A549 (cell line): Measurements from ENCODE around the gene TPPP2. TPM values are rescaled to one million over a fixed set of nuclear protein-coding genes. Genes with fewer than 3 reads are reported as not detected.

Experiments used
- ATAC-seq, 2 experiments: fragments of 200-7000 bp in 1 of 2; fragments of >200 bp in 1 of 2; cut with Nextera tagmentation in 1 of 2; cut with Tn5 transposase in 1 of 2; 3 replicates each; pipeline versions ENCODE4 v1.8.0 to v1.9.1; 2018 to 2020; ENCODE audit warnings: mild to moderate bottlenecking in 1 of 2, moderate library complexity in 1 of 2
- CTCF ChIA-PET: fragments of 300-600 bp; sonication (Branson Sonifier 250); formaldehyde crosslinking; extraction: SDS; loops from one replicate; lab custom pipeline; 2021; ENCODE audit warnings: antibody characterized with exemption, inconsistent platforms; lab: Yijun Ruan, JAX
- POLR2A ChIA-PET: fragments of 350-600 bp; formaldehyde crosslinking; extraction: SDS; loops from one replicate; lab custom pipeline; 2021; ENCODE audit warnings: antibody characterized with exemption, inconsistent platforms; lab: Yijun Ruan, JAX
- DNase-seq, 2 experiments: peaks; one replicate each; pipeline versions ENCODE4 v3.0.0 to v3.0.0-alpha.2; 2011 to 2016; ENCODE audit warnings: low read depth in 1 of 2, low spot score in 1 of 2
- FAIRE-seq: peaks from 2 replicates; lab custom pipeline; 2011; peaks lifted over from hg19 to GRCh38; lab: Jason Lieb, UNC
- H3K27ac ChIP-seq, 2 experiments: fragments of >200 bp; sonication (Bioruptor Twin); formaldehyde crosslinking; 3 replicates each; pipeline ENCODE4 v1.5.1; 2016 to 2017
- H3K4me1 ChIP-seq: fragments of >200 bp; sonication (Bioruptor Twin); formaldehyde crosslinking; 3 replicates; pipeline ENCODE4 v1.6.1; 2016
- H3K4me2 ChIP-seq: fragments of >200 bp; sonication (Bioruptor Twin); formaldehyde crosslinking; 3 replicates; pipeline ENCODE4 v1.6.1; 2016
- H3K4me3 ChIP-seq: fragments of >200 bp; sonication (Bioruptor Twin); formaldehyde crosslinking; 3 replicates; pipeline ENCODE4 v1.5.1; 2016
- H3K9me3 ChIP-seq: fragments of >200 bp; sonication (Bioruptor Twin); formaldehyde crosslinking; 3 replicates; pipeline ENCODE4 v1.6.1; 2016
- ATOH8 ChIP-seq: fragments of 250-450 bp; sonication (Bioruptor Pico); IDR thresholded peaks from 2 replicates; pipeline ENCODE4 v1.5.0; 2020; ENCODE audit warnings: low read depth, mild to moderate bottlenecking, moderate library complexity
- CBX8 ChIP-seq: fragments of 200-600 bp; sonication (generic); IDR thresholded peaks from 2 replicates; pipeline ENCODE4 v1.6.1; 2016
- CHD4 ChIP-seq: fragments of 200-600 bp; sonication (generic); IDR thresholded peaks from 2 replicates; pipeline ENCODE4 v1.6.1; 2016; ENCODE audit warnings: antibody characterized with exemption, mild to moderate bottlenecking, borderline replicate concordance
- CTCF ChIP-seq: fragments of >200 bp; sonication (Bioruptor Twin); formaldehyde crosslinking; IDR thresholded peaks from 3 replicates; pipeline ENCODE4 v1.5.1; 2016
- EHMT2 ChIP-seq: fragments of 200-600 bp; sonication (generic); IDR thresholded peaks from 2 replicates; pipeline ENCODE4 v1.6.1; 2016; ENCODE audit warnings: antibody characterized with exemption, low read depth, mild to moderate bottlenecking, moderate library complexity
- EP300 ChIP-seq, 2 experiments: fragments of >200 bp; sonication (Bioruptor Twin); formaldehyde crosslinking; IDR thresholded peaks; 2 replicates in 1 of 2; 3 replicates in 1 of 2; pipeline ENCODE4 v1.6.1; 2016 to 2017
- FOSL2 ChIP-seq, 2 experiments: fragments of 450-650 bp in 1 of 2; fragments of >200 bp in 1 of 2; sonication (Bioruptor Twin) in 1 of 2; formaldehyde crosslinking; IDR thresholded peaks; 2 replicates each; pipeline versions ENCODE4 v1.5.0 to v1.6.1; 2016 to 2020; ENCODE audit warnings: mild to moderate bottlenecking in 1 of 2, moderate library complexity in 1 of 2
- GATA3 ChIP-seq: IDR thresholded peaks from 2 replicates; pipeline ENCODE4 v1.6.1; 2012; ENCODE audit warnings: borderline replicate concordance
- HDAC2 ChIP-seq: fragments of 200-600 bp; sonication (generic); IDR thresholded peaks from 2 replicates; pipeline ENCODE4 v1.6.1; 2016
- HES2 ChIP-seq: fragments of >200 bp; sonication (Bioruptor Twin); formaldehyde crosslinking; IDR thresholded peaks from 2 replicates; pipeline ENCODE4 v1.6.1; 2016
- HEYL ChIP-seq: fragments of 250-450 bp; sonication (Bioruptor Pico); IDR thresholded peaks from 2 replicates; pipeline ENCODE4 v1.8.0; 2021; ENCODE audit warnings: mild to moderate bottlenecking, moderate library complexity
- HOXA7 ChIP-seq: fragments of 250-450 bp; sonication (Bioruptor Pico); IDR thresholded peaks from 2 replicates; pipeline ENCODE4 v1.5.0; 2020; ENCODE audit warnings: mild to moderate bottlenecking, moderate library complexity
- HOXB13 ChIP-seq: fragments of 250-450 bp; sonication (Bioruptor Pico); IDR thresholded peaks from 2 replicates; pipeline ENCODE4 v1.5.0; 2020; ENCODE audit warnings: low read depth, mild to moderate bottlenecking, moderate library complexity
- JUN ChIP-seq, 2 experiments: fragments of >200 bp; sonication (Bioruptor Twin); formaldehyde crosslinking; IDR thresholded peaks; 2 replicates in 1 of 2; 3 replicates in 1 of 2; pipeline ENCODE4 v1.6.1; 2016 to 2017
- JUNB ChIP-seq: fragments of >200 bp; sonication (Bioruptor Twin); formaldehyde crosslinking; IDR thresholded peaks from 2 replicates; pipeline ENCODE4 v1.6.1; 2016
- KDM5A ChIP-seq: fragments of 200-600 bp; sonication (generic); IDR thresholded peaks from 2 replicates; pipeline ENCODE4 v1.6.1; 2016; ENCODE audit warnings: antibody characterized with exemption, mild to moderate bottlenecking
- MAFK ChIP-seq: fragments of 450-650 bp; IDR thresholded peaks from 2 replicates; pipeline ENCODE4 v1.6.1; 2014; ENCODE audit not compliant: partially characterized antibody
- MAX ChIP-seq: IDR thresholded peaks from 2 replicates; pipeline ENCODE4 v1.6.1; 2012
- MYC ChIP-seq: IDR thresholded peaks from 2 replicates; pipeline ENCODE4 v1.6.1; 2012; ENCODE audit warnings: mild to moderate bottlenecking, inconsistent platforms, low read length, improper control_type of control experiment, borderline replicate concordance
- PHF8 ChIP-seq: fragments of 200-600 bp; sonication (generic); IDR thresholded peaks from 2 replicates; pipeline ENCODE4 v1.6.1; 2016; ENCODE audit warnings: low read depth, mild to moderate bottlenecking, antibody characterized with exemption, moderate library complexity, borderline replicate concordance
- POLR2A ChIP-seq: IDR thresholded peaks from 2 replicates; pipeline ENCODE4 v1.6.1; 2012; ENCODE audit warnings: mild to moderate bottlenecking, low read length
- RAD21 ChIP-seq, 2 experiments: fragments of >200 bp in 1 of 2; sonication (Bioruptor Twin) in 1 of 2; formaldehyde crosslinking in 1 of 2; IDR thresholded peaks in 1 of 2; conservative IDR thresholded peaks in 1 of 2; 2 replicates in 1 of 2; 3 replicates in 1 of 2; pipeline ENCODE4 v1.6.1; 2012 to 2018; ENCODE audit warnings: inconsistent platforms in 1 of 2
- SMC3 ChIP-seq: fragments of >200 bp; sonication (Bioruptor Twin); formaldehyde crosslinking; IDR thresholded peaks from 3 replicates; pipeline ENCODE4 v1.6.1; 2018; ENCODE audit warnings: inconsistent platforms
- SREBF2 ChIP-seq: fragments of 450-650 bp; IDR thresholded peaks from 2 replicates; pipeline ENCODE4 v1.6.1; 2014; ENCODE audit warnings: mild to moderate bottlenecking, moderate library complexity
- TFCP2L1 ChIP-seq: fragments of 250-450 bp; sonication (Bioruptor Pico); IDR thresholded peaks from 2 replicates; pipeline ENCODE4 v1.5.0; 2021; ENCODE audit warnings: mild to moderate bottlenecking
- TP53 ChIP-seq: fragments of 250-450 bp; sonication (Bioruptor Pico); IDR thresholded peaks from 2 replicates; pipeline ENCODE4 v1.5.0; 2021; ENCODE audit warnings: mild to moderate bottlenecking, moderate library complexity
- ZC3H11A ChIP-seq: fragments of 450-650 bp; IDR thresholded peaks from 2 replicates; pipeline ENCODE4 v1.6.1; 2014; ENCODE audit warnings: antibody characterized with exemption, mild to moderate bottlenecking
- ZFP36 ChIP-seq: fragments of 450-650 bp; IDR thresholded peaks from 2 replicates; pipeline ENCODE4 v1.6.1; 2014; ENCODE audit warnings: borderline replicate concordance; ENCODE audit not compliant: partially characterized antibody
- ZSCAN20 ChIP-seq: fragments of 250-450 bp; sonication (Bioruptor Pico); IDR thresholded peaks from 2 replicates; pipeline ENCODE4 v1.8.0; 2022; ENCODE audit warnings: mild to moderate bottlenecking, moderate library complexity
- WGBS: methylation state at CpG from one replicate; pipeline ENCODE4 v1.1.6; 2017; ENCODE audit errors: missing lambda C conversion rate; 5-methylcytosine and 5-hydroxymethylcytosine counted together
- polyA plus RNA-seq, 4 experiments: library from polyadenylated mRNA; depleted of rRNA in 3 of 4; stranded (reverse); fragments of >200 nt; fragmentation: RNase III in 1 of 4; extraction: RNeasy Plus Mini Kit Qiagen cat#74134 plus additional on column Dnase treatment in 1 of 4; gene quantifications; 2 replicates in 3 of 4; 3 replicates in 1 of 4; pipeline ENCODE4 v1.2.3, GENCODE V29; 2011 to 2017
- TF ChIP-seq, protein P1 (sequence below): IDR thresholded peaks from 2 replicates; pipeline ENCODE4 v1.6.1; 2012

TPPP2 gene
- polyA plus RNA-seq, 2 of the 4 experiments (the other 2 are of a cell fraction), result not detected

DNA sequence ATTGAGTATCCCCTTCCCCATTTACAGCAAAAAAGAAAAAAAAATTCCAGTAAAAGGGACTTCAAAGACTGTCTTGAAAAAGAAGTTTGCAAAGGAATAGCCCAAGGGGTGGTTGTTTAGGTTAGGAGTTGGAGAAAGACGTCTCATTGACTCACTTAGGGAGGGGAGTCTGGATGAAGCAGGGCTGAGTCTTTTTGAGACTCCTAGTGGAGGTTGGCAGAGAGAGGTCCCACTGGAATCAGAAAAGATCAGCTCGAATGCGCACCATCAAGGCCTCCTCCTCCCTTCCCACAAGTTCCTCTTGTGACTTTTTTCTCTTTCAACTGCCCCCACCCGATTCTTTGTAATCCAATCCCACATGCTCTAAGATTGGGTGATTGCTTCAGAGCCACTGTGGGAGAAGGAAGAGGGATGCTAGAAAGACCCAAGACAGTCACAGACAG lies 42.0 kb downstream of the TPPP2 start:
- POLR2A ChIA-PET, result interaction anchor here (0.6 to 2.2 kb wide), 4 partner anchors 15 to 54 kb away, joined by 3 to 9 read pairs (median 4); no protein-coding TSS in a partner anchor
- peak in 1 of 2 experiments; percentile 32 for DNase-seq
- 67% methylated on average over 4 of the region's 4 CpGs for WGBS
- Histone ChIP-seq H3K9me3 (no peaks in the 10 kb centered on the region), H3K27ac (peak overlapping the region; percentile 83 to 95; a peak in 5 of 6 replicates), H3K4me2 (peak overlapping the region; percentile 99), H3K4me1 (peaks cover 23% of the 10 kb centered on the region), H3K4me3 (peak overlapping the region; percentile 79; the same call in 2 of the 3 replicates)
- no peak for TF ChIP-seq CBX8
- TF ChIP-seq HOXA7 (CRISPR knock-in tag), result no peak
- TF ChIP-seq, protein P1, sequence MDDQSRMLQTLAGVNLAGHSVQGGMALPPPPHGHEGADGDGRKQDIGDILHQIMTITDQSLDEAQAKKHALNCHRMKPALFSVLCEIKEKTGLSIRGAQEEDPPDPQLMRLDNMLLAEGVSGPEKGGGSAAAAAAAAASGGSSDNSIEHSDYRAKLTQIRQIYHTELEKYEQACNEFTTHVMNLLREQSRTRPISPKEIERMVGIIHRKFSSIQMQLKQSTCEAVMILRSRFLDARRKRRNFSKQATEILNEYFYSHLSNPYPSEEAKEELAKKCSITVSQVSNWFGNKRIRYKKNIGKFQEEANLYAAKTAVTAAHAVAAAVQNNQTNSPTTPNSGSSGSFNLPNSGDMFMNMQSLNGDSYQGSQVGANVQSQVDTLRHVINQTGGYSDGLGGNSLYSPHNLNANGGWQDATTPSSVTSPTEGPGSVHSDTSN, result no peak
- TF ChIP-seq ATOH8 (CRISPR knock-in tag), result no peak
- TF ChIP-seq ZFP36, result no peak
- no peak for TF ChIP-seq POLR2A
- TF ChIP-seq TP53 (CRISPR knock-in tag), result no peak
- no peak for TF ChIP-seq CHD4
- TF ChIP-seq HES2, result no peak
- no peak for TF ChIP-seq JUNB
- no peak for TF ChIP-seq HEYL (CRISPR knock-in tag)
- CTCF ChIA-PET, result interaction anchor here (0.6 to 15.5 kb wide), 9 partner anchors 10 to 441 kb away, joined by 3 to 369 read pairs (median 10); partner anchors contain the start of genes TMEM253 and ZNF219
- no peak for FAIRE-seq
- ATAC-seq, result no peak

DNA sequence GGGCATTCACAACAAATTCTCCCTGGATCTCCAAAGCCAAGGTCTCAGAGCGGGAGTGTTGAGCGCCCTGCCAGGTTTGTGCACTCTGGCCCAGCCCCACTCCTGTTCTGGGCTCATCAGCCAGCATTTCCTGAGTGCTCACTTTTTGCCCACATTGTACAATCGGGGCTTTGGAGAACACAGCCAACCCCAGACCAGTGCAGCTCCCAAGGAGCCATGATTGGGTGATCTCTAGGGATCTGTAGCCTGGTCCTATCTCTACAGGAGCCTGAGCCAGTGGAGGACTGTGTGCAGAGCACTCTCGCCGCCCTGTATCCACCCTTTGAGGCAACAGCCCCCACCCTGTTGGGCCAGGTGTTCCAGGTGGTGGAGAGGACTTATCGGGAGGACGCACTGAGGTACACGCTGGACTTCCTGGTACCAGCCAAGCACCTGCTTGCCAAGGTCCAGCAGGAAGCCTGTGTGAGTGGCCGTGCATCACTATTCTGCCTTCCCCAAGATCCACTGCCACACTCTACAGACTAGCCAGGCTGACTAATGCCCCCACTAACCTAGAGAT lies 42.8 kb downstream of the TPPP2 start:
- FAIRE-seq (no peak), DNase-seq (no peak), ATAC-seq (no peak)
- peaks cover 23% of the 10 kb centered on the region for H3K4me1 ChIP-seq
- no peaks in the 10 kb centered on the region for H3K9me3 ChIP-seq
- H3K4me3 ChIP-seq, result no peak overlapping the region
- 92% methylated on average over 9 of the region's 9 CpGs for WGBS
- H3K4me2 ChIP-seq, result no peak overlapping the region
- ChIA-PET CTCF (interaction anchor here (1.3 to 15.5 kb wide), 7 partner anchors 9 to 101 kb away, joined by 3 to 369 read pairs (median 25); partner anchors contain the start of genes TMEM253 and ZNF219), POLR2A (no interaction called here)
- H3K27ac ChIP-seq, result no peak overlapping the region
- TF ChIP-seq FOSL2 (IDR thresholded peaks at IDR 0.05) (no peak), FOSL2 (CRISPR knock-in tag; IDR thresholded peaks at IDR 0.05) (no peak), ZC3H11A (no peak), HOXA7 (CRISPR knock-in tag) (no peak), GATA3 (no peak), HES2 (no peak), PHF8 (no peak), HOXB13 (CRISPR knock-in tag) (no peak), EP300 (IDR thresholded peaks at IDR 0.05) (no peak), TFCP2L1 (CRISPR knock-in tag) (no peak), RAD21 (conservative IDR thresholded peaks at IDR 0.05 in 1 of 2, IDR thresholded peaks at IDR 0.05 in 1 of 2) (no peak)

- DNase-seq, result no peak
- CTCF ChIA-PET, result interaction anchor here (1.3 to 15.5 kb wide), 3 partner anchors 18 to 77 kb away, joined by 4 to 369 read pairs (median 100); partner anchors contain the start of genes TMEM253 and ZNF219
- 85% methylated on average over 5 of the region's 9 CpGs for WGBS
- TF ChIP-seq HOXB13 (CRISPR knock-in tag) (no peak), SREBF2 (no peak), TP53 (CRISPR knock-in tag) (no peak), ATOH8 (CRISPR knock-in tag) (no peak), MAX (no peak), MAFK (no peak), EHMT2 (no peak), HDAC2 (no peak), CTCF (no peak), SMC3 (no peak), FOSL2 (IDR thresholded peaks at IDR 0.05) (no peak), FOSL2 (CRISPR knock-in tag; IDR thresholded peaks at IDR 0.05) (no peak), MYC (no peak), JUN (IDR thresholded peaks at IDR 0.05) (no peak), KDM5A (no peak), ZSCAN20 (no peak)
These were observed 43.9 kb downstream of the TPPP2 start for GRCh38 chr14:21073921-21074320.

More at GRCh38 chr14:21073921-21074320, 43.9 kb downstream of the TPPP2 start:
- Histone ChIP-seq H3K4me1 (peaks cover 18% of the 10 kb centered on the region), H3K4me3 (no peak overlapping the region), H3K4me2 (no peak overlapping the region), H3K9me3 (no peaks in the 10 kb centered on the region), H3K27ac (no peak overlapping the region)
- POLR2A ChIA-PET, result no interaction called here
- no peak for ATAC-seq
- FAIRE-seq, result no peak
